GM12878 (cell line): ENCODE measurements around the gene KRTAP10-7.

Experiments
- HDAC2 ChIP-seq: fragments of 200-600 bp; sonication (generic); IDR thresholded peaks from 2 replicates; pipeline ENCODE4 v1.6.1; 2017
- JUND ChIP-seq: IDR thresholded peaks from 2 replicates; pipeline ENCODE4 v1.6.1; 2012; ENCODE audit warnings: low read depth, mild to moderate bottlenecking, low read length, improper control_type of control experiment, moderate library complexity
- POLR2A ChIP-seq: IDR thresholded peaks from 2 replicates; pipeline ENCODE4 v1.6.1; 2011; ENCODE audit warnings: low read depth, mild to moderate bottlenecking, low read length
- TF ChIP-seq, protein P1 (sequence below), 3 experiments: IDR thresholded peaks in 2 of 3; conservative IDR thresholded peaks in 1 of 3; 2 replicates each; pipeline ENCODE4 v1.5.1; 2011; ENCODE audit warnings: low read depth in 3 of 3, low read length in 3 of 3, mild to moderate bottlenecking in 3 of 3, control low read depth in 2 of 3, moderate library complexity in 2 of 3, inconsistent platforms in 1 of 3, mixed read lengths in 1 of 3; ENCODE audit not compliant: control insufficient read depth in 2 of 3, insufficient read depth in 1 of 3; ENCODE audit errors: extremely low read depth in 1 of 3

GRCh38 chr21:44598061-44598460 lies 2.3 kb upstream of the KRTAP10-7 start:
- TF ChIP-seq, protein P1, sequence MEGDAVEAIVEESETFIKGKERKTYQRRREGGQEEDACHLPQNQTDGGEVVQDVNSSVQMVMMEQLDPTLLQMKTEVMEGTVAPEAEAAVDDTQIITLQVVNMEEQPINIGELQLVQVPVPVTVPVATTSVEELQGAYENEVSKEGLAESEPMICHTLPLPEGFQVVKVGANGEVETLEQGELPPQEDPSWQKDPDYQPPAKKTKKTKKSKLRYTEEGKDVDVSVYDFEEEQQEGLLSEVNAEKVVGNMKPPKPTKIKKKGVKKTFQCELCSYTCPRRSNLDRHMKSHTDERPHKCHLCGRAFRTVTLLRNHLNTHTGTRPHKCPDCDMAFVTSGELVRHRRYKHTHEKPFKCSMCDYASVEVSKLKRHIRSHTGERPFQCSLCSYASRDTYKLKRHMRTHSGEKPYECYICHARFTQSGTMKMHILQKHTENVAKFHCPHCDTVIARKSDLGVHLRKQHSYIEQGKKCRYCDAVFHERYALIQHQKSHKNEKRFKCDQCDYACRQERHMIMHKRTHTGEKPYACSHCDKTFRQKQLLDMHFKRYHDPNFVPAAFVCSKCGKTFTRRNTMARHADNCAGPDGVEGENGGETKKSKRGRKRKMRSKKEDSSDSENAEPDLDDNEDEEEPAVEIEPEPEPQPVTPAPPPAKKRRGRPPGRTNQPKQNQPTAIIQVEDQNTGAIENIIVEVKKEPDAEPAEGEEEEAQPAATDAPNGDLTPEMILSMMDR (IDR thresholded peaks at IDR 0.05 in 2 of 3, conservative IDR thresholded peaks at IDR 0.05 in 1 of 3; ENCODE audit: control insufficient read depth in 2 of 3, extremely low read depth in 1 of 3, insufficient read depth in 1 of 3, low read depth in 3 of 3, low read length in 3 of 3) = no peak
- no peak for TF ChIP-seq JUND
- no peak for TF ChIP-seq POLR2A
- no peak for TF ChIP-seq HDAC2
